SK-N-SH treated with all-trans-retinoic acid at 6 μM for 48 hours (cell line): ENCODE data around the gene TRIM68.

ENCODE experiments used
- ATAC-seq: fragments of 200-7000 bp; cut with Tn5 transposase; 3 replicates; pipeline ENCODE4 v1.9.1; 2020; ENCODE audit warnings: mild to moderate bottlenecking, moderate library complexity
- ARNTL ChIP-seq: fragments of 450-650 bp; formaldehyde crosslinking; IDR thresholded peaks from 2 replicates; pipeline ENCODE4 v1.5.0; 2020; ENCODE audit warnings: low read depth, mild to moderate bottlenecking, moderate library complexity, borderline replicate concordance
- OSR1 ChIP-seq: fragments of 250-450 bp; sonication (Bioruptor Pico); IDR thresholded peaks from 2 replicates; pipeline ENCODE4 v1.8.0; 2022; ENCODE audit warnings: moderate library complexity, mild to moderate bottlenecking, inconsistent platforms
- SNAI2 ChIP-seq: fragments of 250-450 bp; sonication (Bioruptor Pico); IDR thresholded peaks from 2 replicates; pipeline ENCODE4 v1.5.0; 2020; ENCODE audit warnings: mild to moderate bottlenecking, moderate library complexity
- TCF4 ChIP-seq: fragments of 250-450 bp; sonication (Bioruptor Pico); IDR thresholded peaks from 2 replicates; pipeline ENCODE4 v1.8.0; 2021; ENCODE audit warnings: mild to moderate bottlenecking, moderate library complexity, borderline replicate concordance
- TOX ChIP-seq: fragments of 250-450 bp; sonication (Bioruptor Pico); IDR thresholded peaks from 2 replicates; pipeline ENCODE4 v1.8.0; 2021; ENCODE audit warnings: mild to moderate bottlenecking, moderate library complexity, borderline replicate concordance
- ZC3H10 ChIP-seq: fragments of 250-450 bp; sonication (Bioruptor Pico); IDR thresholded peaks from 2 replicates; pipeline ENCODE4 v1.5.1; 2021; ENCODE audit warnings: mild to moderate bottlenecking, moderate library complexity
- ZFP30 ChIP-seq: fragments of 450-650 bp; formaldehyde crosslinking; IDR thresholded peaks from 2 replicates; pipeline ENCODE4 v1.5.0; 2022; ENCODE audit warnings: mild to moderate bottlenecking, moderate library complexity
- ZNF565 ChIP-seq: fragments of 450-650 bp; formaldehyde crosslinking; conservative IDR thresholded peaks from 2 replicates; pipeline ENCODE4 v1.5.0; 2020; ENCODE audit warnings: low read depth, mild to moderate bottlenecking, moderate library complexity
- ZNF70 ChIP-seq: fragments of 450-650 bp; formaldehyde crosslinking; IDR thresholded peaks from 2 replicates; pipeline ENCODE4 v1.5.0; 2020; ENCODE audit warnings: mild to moderate bottlenecking, moderate library complexity
- ZNF8 ChIP-seq: fragments of 450-650 bp; formaldehyde crosslinking; IDR thresholded peaks from 2 replicates; pipeline ENCODE4 v1.5.0; 2020; ENCODE audit warnings: mild to moderate bottlenecking, moderate library complexity
- TF ChIP-seq, protein P1 (sequence below): fragments of 250-450 bp; sonication (Bioruptor Pico); IDR thresholded peaks from 2 replicates; pipeline ENCODE4 v1.5.1; 2020; ENCODE audit warnings: low read depth, mild to moderate bottlenecking, moderate library complexity
- TF ChIP-seq, protein P2 (sequence below): fragments of 250-450 bp; sonication (Bioruptor Pico); IDR thresholded peaks from 2 replicates; pipeline ENCODE4 v1.5.1; 2021; ENCODE audit warnings: mild to moderate bottlenecking, moderate library complexity
- TF ChIP-seq, protein P3 (sequence below): fragments of 250-450 bp; sonication (Bioruptor Pico); IDR thresholded peaks from 2 replicates; pipeline ENCODE4 v1.8.0; 2021; ENCODE audit warnings: low read depth, mild to moderate bottlenecking, moderate library complexity, borderline replicate concordance
- TF ChIP-seq, protein P4 (sequence below): fragments of 250-450 bp; sonication (Bioruptor Pico); IDR thresholded peaks from 2 replicates; pipeline ENCODE4 v1.5.0; 2020; ENCODE audit warnings: mild to moderate bottlenecking, moderate library complexity
- TF ChIP-seq, protein P5 (sequence below): fragments of 250-450 bp; sonication (Bioruptor Pico); IDR thresholded peaks from 2 replicates; pipeline ENCODE4 v1.8.0; 2020; ENCODE audit warnings: mild to moderate bottlenecking, moderate library complexity, borderline replicate concordance

TRIM68 gene

DNA sequence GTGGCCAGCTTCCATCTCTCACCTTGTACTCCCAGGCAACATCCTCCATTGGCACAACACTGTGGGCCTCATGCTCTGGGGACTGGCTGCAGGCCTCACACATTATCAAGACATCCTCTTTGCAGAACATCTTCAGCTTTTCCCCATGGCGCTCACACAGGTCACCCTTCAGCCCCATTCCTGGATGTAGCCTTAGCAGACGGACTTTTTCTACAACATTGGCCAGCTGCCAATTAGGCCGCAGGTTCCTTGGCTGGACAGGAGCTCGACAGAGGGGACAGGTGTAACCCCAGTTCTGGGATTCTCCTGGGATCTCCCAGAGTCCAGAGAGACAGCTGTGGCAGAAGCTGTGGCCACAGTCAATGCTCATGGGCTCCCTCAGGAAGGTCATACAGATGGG is 3.0 kb downstream of the TRIM68 start:
- no peak for ATAC-seq
- TF ChIP-seq, protein P1, sequence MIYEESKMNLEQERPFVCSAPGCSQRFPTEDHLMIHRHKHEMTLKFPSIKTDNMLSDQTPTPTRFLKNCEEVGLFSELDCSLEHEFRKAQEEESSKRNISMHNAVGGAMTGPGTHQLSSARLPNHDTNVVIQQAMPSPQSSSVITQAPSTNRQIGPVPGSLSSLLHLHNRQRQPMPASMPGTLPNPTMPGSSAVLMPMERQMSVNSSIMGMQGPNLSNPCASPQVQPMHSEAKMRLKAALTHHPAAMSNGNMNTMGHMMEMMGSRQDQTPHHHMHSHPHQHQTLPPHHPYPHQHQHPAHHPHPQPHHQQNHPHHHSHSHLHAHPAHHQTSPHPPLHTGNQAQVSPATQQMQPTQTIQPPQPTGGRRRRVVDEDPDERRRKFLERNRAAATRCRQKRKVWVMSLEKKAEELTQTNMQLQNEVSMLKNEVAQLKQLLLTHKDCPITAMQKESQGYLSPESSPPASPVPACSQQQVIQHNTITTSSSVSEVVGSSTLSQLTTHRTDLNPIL (CRISPR knock-in tag), result no peak
- TF ChIP-seq SNAI2 (CRISPR knock-in tag) (no peak), ARNTL (CRISPR knock-in tag) (no peak), TCF4 (CRISPR knock-in tag) (no peak), TOX (CRISPR knock-in tag) (no peak), ZNF70 (CRISPR knock-in tag) (no peak), ZNF565 (CRISPR knock-in tag) (no peak), OSR1 (CRISPR knock-in tag) (no peak), ZC3H10 (CRISPR knock-in tag) (no peak)
- TF ChIP-seq, protein P2, sequence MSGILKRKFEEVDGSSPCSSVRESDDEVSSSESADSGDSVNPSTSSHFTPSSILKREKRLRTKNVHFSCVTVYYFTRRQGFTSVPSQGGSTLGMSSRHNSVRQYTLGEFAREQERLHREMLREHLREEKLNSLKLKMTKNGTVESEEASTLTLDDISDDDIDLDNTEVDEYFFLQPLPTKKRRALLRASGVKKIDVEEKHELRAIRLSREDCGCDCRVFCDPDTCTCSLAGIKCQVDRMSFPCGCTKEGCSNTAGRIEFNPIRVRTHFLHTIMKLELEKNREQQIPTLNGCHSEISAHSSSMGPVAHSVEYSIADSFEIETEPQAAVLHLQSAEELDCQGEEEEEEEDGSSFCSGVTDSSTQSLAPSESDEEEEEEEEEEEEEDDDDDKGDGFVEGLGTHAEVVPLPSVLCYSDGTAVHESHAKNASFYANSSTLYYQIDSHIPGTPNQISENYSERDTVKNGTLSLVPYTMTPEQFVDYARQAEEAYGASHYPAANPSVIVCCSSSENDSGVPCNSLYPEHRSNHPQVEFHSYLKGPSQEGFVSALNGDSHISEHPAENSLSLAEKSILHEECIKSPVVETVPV (CRISPR knock-in tag), result no peak
- TF ChIP-seq, protein P3, sequence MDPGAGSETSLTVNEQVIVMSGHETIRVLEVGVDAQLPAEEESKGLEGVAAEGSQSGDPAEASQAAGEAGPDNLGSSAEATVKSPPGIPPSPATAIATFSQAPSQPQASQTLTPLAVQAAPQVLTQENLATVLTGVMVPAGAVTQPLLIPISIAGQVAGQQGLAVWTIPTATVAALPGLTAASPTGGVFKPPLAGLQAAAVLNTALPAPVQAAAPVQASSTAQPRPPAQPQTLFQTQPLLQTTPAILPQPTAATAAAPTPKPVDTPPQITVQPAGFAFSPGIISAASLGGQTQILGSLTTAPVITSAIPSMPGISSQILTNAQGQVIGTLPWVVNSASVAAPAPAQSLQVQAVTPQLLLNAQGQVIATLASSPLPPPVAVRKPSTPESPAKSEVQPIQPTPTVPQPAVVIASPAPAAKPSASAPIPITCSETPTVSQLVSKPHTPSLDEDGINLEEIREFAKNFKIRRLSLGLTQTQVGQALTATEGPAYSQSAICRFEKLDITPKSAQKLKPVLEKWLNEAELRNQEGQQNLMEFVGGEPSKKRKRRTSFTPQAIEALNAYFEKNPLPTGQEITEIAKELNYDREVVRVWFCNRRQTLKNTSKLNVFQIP, result no peak

DNA sequence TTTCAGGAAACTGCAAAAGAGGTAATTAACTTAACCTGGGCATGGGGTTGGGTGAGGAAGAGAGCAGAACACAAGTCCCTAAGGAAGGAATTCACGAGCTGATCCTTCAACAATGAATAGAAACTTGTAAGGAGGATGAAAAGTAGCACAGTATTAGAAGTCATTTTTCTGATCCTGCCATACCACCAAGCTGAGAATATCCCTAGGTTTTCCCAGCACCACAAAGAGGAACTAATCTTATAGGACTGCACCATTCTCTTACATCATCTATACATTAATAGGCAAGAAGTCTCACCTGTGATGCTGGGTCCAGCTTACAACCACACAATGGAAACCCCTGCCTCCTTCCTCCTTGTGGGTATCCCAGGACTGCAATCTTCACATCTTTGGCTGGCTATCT is 14.3 kb downstream of the TRIM68 start, which contains the start of gene OR52I1:
Gene OR52I1 (plus strand): TSS at position 301 of the 400 bp plus-strand sequence. CDS start 0 bp downstream, at position 301.
- TF ChIP-seq OSR1 (CRISPR knock-in tag) (no peak), ARNTL (CRISPR knock-in tag) (no peak), ZFP30 (CRISPR knock-in tag) (no peak), ZNF8 (CRISPR knock-in tag) (no peak)
- TF ChIP-seq, protein P4, sequence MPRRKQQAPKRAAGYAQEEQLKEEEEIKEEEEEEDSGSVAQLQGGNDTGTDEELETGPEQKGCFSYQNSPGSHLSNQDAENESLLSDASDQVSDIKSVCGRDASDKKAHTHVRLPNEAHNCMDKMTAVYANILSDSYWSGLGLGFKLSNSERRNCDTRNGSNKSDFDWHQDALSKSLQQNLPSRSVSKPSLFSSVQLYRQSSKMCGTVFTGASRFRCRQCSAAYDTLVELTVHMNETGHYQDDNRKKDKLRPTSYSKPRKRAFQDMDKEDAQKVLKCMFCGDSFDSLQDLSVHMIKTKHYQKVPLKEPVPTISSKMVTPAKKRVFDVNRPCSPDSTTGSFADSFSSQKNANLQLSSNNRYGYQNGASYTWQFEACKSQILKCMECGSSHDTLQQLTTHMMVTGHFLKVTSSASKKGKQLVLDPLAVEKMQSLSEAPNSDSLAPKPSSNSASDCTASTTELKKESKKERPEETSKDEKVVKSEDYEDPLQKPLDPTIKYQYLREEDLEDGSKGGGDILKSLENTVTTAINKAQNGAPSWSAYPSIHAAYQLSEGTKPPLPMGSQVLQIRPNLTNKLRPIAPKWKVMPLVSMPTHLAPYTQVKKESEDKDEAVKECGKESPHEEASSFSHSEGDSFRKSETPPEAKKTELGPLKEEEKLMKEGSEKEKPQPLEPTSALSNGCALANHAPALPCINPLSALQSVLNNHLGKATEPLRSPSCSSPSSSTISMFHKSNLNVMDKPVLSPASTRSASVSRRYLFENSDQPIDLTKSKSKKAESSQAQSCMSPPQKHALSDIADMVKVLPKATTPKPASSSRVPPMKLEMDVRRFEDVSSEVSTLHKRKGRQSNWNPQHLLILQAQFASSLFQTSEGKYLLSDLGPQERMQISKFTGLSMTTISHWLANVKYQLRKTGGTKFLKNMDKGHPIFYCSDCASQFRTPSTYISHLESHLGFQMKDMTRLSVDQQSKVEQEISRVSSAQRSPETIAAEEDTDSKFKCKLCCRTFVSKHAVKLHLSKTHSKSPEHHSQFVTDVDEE (CRISPR knock-in tag), result no peak
- TF ChIP-seq, protein P1 (CRISPR knock-in tag), result no peak
- TF ChIP-seq, protein P5, sequence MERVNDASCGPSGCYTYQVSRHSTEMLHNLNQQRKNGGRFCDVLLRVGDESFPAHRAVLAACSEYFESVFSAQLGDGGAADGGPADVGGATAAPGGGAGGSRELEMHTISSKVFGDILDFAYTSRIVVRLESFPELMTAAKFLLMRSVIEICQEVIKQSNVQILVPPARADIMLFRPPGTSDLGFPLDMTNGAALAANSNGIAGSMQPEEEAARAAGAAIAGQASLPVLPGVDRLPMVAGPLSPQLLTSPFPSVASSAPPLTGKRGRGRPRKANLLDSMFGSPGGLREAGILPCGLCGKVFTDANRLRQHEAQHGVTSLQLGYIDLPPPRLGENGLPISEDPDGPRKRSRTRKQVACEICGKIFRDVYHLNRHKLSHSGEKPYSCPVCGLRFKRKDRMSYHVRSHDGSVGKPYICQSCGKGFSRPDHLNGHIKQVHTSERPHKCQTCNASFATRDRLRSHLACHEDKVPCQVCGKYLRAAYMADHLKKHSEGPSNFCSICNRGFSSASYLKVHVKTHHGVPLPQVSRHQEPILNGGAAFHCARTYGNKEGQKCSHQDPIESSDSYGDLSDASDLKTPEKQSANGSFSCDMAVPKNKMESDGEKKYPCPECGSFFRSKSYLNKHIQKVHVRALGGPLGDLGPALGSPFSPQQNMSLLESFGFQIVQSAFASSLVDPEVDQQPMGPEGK (CRISPR knock-in tag), result no peak
- no peak for ATAC-seq

DNA sequence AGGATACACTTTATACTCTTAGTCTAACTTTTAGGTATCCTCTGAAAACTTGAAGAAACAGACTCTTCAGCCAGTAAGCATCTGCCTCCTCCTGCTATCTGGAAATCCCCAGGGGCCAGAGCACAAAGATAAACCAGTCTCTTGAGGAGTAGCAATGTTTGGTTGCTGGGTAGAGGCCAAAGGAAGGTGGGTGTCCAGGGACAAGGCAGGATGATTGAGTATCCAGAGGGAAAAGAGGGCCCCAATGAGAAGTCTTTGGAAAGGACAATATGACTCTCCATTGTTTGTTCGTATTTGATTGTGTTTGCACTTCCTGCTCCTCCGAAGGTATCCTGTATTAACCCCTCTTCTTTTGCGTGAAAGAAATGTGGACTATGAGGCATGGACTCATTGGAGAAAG is 19.0 kb downstream of the TRIM68 start:
- no peak for ATAC-seq
- no peak for TF ChIP-seq ZFP30 (CRISPR knock-in tag)
- TF ChIP-seq, protein P1 (CRISPR knock-in tag), result no peak
